ENCODE results near the gene ZNF235.

DNA sequence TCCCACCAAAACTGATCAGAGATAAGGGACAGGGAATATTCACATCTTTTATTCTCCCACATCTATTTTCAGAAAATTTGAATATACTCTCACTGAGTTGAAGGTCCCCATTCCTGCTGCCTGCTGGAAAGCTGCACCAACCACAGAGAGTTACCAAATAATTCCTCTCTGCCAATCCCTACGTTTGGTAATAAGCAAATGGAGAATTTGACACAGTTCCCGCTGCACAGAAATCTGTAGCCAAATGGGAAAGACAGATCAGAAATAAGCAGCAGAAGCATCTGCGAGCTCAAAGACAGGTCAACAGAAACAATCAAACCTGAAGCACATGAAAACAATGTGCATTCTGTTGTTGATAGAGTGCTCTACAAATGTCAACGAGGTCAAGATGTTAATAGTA is 41.7 kb upstream of the ZNF235 start:
- TF ChIP-seq, protein P1, sequence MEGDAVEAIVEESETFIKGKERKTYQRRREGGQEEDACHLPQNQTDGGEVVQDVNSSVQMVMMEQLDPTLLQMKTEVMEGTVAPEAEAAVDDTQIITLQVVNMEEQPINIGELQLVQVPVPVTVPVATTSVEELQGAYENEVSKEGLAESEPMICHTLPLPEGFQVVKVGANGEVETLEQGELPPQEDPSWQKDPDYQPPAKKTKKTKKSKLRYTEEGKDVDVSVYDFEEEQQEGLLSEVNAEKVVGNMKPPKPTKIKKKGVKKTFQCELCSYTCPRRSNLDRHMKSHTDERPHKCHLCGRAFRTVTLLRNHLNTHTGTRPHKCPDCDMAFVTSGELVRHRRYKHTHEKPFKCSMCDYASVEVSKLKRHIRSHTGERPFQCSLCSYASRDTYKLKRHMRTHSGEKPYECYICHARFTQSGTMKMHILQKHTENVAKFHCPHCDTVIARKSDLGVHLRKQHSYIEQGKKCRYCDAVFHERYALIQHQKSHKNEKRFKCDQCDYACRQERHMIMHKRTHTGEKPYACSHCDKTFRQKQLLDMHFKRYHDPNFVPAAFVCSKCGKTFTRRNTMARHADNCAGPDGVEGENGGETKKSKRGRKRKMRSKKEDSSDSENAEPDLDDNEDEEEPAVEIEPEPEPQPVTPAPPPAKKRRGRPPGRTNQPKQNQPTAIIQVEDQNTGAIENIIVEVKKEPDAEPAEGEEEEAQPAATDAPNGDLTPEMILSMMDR (IDR thresholded peaks at IDR 0.05), result no peak
- no peak for TF ChIP-seq POLR2A (IDR thresholded peaks at IDR 0.05)
- TF ChIP-seq EP300 (IDR thresholded peaks at IDR 0.05), result no peak
